ENCODE results near the gene NGF.

DNA sequence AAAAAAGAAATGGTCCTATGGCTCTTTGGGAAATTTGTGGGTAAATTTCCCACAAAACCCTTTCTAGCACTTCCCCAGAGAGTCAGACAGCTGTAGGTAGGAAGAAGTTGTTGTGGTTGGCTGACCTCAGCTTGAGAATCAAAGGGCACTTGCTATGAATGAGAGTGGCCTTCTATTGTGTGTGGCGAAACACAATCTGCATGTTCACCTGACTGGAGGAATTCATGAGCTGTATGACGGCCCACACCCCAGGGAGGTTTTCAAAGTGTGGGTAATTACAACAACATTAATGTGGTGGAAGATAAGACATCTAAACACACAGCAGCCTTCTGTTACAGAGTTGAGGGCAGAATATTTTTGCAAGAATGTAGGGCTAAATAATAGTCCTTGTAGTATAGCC is 38.8 kb downstream of the NGF start:
- TF ChIP-seq, protein P1, sequence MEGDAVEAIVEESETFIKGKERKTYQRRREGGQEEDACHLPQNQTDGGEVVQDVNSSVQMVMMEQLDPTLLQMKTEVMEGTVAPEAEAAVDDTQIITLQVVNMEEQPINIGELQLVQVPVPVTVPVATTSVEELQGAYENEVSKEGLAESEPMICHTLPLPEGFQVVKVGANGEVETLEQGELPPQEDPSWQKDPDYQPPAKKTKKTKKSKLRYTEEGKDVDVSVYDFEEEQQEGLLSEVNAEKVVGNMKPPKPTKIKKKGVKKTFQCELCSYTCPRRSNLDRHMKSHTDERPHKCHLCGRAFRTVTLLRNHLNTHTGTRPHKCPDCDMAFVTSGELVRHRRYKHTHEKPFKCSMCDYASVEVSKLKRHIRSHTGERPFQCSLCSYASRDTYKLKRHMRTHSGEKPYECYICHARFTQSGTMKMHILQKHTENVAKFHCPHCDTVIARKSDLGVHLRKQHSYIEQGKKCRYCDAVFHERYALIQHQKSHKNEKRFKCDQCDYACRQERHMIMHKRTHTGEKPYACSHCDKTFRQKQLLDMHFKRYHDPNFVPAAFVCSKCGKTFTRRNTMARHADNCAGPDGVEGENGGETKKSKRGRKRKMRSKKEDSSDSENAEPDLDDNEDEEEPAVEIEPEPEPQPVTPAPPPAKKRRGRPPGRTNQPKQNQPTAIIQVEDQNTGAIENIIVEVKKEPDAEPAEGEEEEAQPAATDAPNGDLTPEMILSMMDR (IDR thresholded peaks at IDR 0.05) = no peak
- no peak for TF ChIP-seq POLR2A (IDR thresholded peaks at IDR 0.05)

Data from heart left ventricle (tissue), 13 donors.